ENCODE data around the gene PGBD1. TPM values are rescaled to one million over a fixed set of nuclear protein-coding genes. Genes with fewer than 3 reads are reported as not detected.

PGBD1 gene
- total and polyA plus RNA-seq, 2 of the 13 experiments (the other 11 are each of a cell fraction or from before 2014, with no cell fraction given), result 3.6 to 6.9 TPM

DNA sequence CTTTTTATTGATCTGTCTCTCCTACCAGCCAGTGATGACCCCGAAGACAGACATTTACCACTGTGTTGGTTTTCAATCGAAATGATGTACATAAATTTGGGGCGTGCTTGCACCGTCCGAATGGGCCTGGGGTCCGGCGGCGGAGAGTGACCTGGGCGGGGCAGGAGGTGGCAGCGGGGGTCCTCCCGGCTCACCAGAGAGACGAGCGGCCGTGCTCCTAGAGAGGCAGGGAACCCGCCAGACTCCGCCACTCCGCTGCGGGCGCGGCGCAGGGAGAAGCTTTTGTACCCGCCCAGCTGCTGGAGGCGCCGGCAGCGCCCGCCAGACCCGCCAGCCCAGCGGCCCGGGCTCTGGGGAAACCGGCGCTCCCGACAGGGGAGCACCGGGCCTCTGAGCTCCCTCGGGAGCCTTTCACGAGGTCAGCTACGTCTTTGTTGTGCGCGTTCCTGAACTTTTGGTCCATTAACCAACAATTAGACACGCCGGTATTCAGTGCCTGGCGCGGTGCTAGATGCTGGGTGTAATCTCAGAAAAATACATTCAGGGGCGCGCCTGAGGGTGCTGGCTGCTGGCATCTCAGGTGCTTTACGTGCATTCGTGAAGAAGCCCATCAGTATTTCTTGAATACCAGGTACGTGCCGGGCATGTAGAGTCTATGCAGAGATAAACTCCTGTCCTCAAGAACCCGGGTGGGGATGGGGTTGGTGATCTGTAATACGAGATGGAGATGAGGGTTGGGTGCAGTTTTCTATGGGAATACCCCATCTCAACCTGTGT, at the start of gene PGBD1 (continued):
- TF ChIP-seq SCMH1 (CRISPR knock-in tag; IDR thresholded peaks at IDR 0.05; ENCODE audit: borderline replicate concordance), result no peak
- TF ChIP-seq, protein P1, sequence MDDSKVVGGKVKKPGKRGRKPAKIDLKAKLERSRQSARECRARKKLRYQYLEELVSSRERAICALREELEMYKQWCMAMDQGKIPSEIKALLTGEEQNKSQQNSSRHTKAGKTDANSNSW (CRISPR knock-in tag; IDR thresholded peaks at IDR 0.05; ENCODE audit: borderline replicate concordance), result no peak
- TF ChIP-seq, protein P2, sequence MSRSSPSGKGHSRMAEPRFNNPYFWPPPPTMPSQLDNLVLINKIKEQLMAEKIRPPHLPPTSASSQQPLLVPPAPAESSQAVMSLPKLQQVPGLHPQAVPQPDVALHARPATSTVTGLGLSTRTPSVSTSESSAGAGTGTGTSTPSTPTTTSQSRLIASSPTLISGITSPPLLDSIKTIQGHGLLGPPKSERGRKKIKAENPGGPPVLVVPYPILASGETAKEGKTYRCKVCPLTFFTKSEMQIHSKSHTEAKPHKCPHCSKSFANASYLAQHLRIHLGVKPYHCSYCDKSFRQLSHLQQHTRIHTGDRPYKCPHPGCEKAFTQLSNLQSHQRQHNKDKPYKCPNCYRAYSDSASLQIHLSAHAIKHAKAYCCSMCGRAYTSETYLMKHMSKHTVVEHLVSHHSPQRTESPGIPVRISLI (CRISPR knock-in tag; IDR thresholded peaks at IDR 0.05; ENCODE audit: borderline replicate concordance), result no peak; the same call in 1 of the 2 replicates
- TF ChIP-seq, protein P3, sequence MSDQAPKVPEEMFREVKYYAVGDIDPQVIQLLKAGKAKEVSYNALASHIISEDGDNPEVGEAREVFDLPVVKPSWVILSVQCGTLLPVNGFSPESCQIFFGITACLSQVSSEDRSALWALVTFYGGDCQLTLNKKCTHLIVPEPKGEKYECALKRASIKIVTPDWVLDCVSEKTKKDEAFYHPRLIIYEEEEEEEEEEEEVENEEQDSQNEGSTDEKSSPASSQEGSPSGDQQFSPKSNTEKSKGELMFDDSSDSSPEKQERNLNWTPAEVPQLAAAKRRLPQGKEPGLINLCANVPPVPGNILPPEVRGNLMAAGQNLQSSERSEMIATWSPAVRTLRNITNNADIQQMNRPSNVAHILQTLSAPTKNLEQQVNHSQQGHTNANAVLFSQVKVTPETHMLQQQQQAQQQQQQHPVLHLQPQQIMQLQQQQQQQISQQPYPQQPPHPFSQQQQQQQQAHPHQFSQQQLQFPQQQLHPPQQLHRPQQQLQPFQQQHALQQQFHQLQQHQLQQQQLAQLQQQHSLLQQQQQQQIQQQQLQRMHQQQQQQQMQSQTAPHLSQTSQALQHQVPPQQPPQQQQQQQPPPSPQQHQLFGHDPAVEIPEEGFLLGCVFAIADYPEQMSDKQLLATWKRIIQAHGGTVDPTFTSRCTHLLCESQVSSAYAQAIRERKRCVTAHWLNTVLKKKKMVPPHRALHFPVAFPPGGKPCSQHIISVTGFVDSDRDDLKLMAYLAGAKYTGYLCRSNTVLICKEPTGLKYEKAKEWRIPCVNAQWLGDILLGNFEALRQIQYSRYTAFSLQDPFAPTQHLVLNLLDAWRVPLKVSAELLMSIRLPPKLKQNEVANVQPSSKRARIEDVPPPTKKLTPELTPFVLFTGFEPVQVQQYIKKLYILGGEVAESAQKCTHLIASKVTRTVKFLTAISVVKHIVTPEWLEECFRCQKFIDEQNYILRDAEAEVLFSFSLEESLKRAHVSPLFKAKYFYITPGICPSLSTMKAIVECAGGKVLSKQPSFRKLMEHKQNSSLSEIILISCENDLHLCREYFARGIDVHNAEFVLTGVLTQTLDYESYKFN (CRISPR knock-in tag; conservative IDR thresholded peaks at IDR 0.05), result peak; percentile 23; the same call in 1 of the 2 replicates
- no peak for TF ChIP-seq DR1 (CRISPR knock-in tag; IDR thresholded peaks at IDR 0.05)
- TF ChIP-seq SIN3B (IDR thresholded peaks at IDR 0.05; ENCODE audit: low read length), result no peak
- TF ChIP-seq SMARCC2 (IDR thresholded peaks at IDR 0.05), result no peak
- TF ChIP-seq IKZF4 (CRISPR knock-in tag; IDR thresholded peaks at IDR 0.05; ENCODE audit: borderline replicate concordance, low read depth, not compliant biosample characterization), result no peak
- TF ChIP-seq ZNF331 (CRISPR knock-in tag; IDR thresholded peaks at IDR 0.05), result peak; percentile 19; the same call in 1 of the 2 replicates

Measured in HepG2 (cell line).